ENCODE data around the gene KDM1A.

The KDM1A gene

GRCh38 chr1:23035823-23036452 lies 16.7 kb downstream of the KDM1A start:
- no peak overlapping the region for H3K4me3 ChIP-seq (ENCODE audit: low read depth, low read length)
- TF ChIP-seq CTCF (IDR thresholded peaks at IDR 0.05; ENCODE audit: low read depth, low read length, missing control alignments), result no peak
- DNase-seq (ENCODE audit: low read depth), result no peak

- no peak for DNase-seq (ENCODE audit: low read depth)
- no peak overlapping the region for H3K4me3 ChIP-seq (ENCODE audit: low read depth, low read length)
- TF ChIP-seq CTCF (IDR thresholded peaks at IDR 0.05; ENCODE audit: low read depth, low read length, missing control alignments), result no peak
Observed at GRCh38 chr1:23037081-23037740, 17.9 kb downstream of the KDM1A start.

GRCh38 chr1:23039308-23039826 lies 20.1 kb downstream of the KDM1A start:
- H3K4me3 ChIP-seq (ENCODE audit: low read depth, low read length), result no peak overlapping the region
- no peak for TF ChIP-seq CTCF (IDR thresholded peaks at IDR 0.05; ENCODE audit: low read depth, low read length, missing control alignments)
- DNase-seq (ENCODE audit: low read depth), result no peak

GRCh38 chr1:23040509-23040908 lies 21.2 kb downstream of the KDM1A start:
- DNase-seq (ENCODE audit: low read depth), result no peak
- no peak for TF ChIP-seq CTCF (IDR thresholded peaks at IDR 0.05; ENCODE audit: low read depth, low read length, missing control alignments)
- H3K4me3 ChIP-seq (ENCODE audit: low read depth, low read length), result no peak overlapping the region

GRCh38 chr1:23044035-23044434 lies 24.8 kb downstream of the KDM1A start:
- no peak for TF ChIP-seq CTCF (IDR thresholded peaks at IDR 0.05; ENCODE audit: low read depth, low read length, missing control alignments)
- H3K4me3 ChIP-seq (ENCODE audit: low read depth, low read length), result no peak overlapping the region
- no peak for DNase-seq (ENCODE audit: low read depth)

GRCh38 chr1:23050201-23050600 lies 30.9 kb downstream of the KDM1A start:
- H3K4me3 ChIP-seq (ENCODE audit: low read depth, low read length), result no peak overlapping the region
- no peak for DNase-seq (ENCODE audit: low read depth)
- TF ChIP-seq CTCF (IDR thresholded peaks at IDR 0.05; ENCODE audit: low read depth, low read length, missing control alignments), result no peak

All from GM12864 (cell line).